Suprapubic skin (tissue), 4 donors: Measurements from ENCODE around the gene PLCE1.

Experiments
- POLR2A ChIP-seq, 2 donors: fragments of 450-650 bp; IDR thresholded peaks; one replicate each; pipeline ENCODE4 v1.6.1; 2017; ENCODE audit warnings: antibody characterized with exemption in 2 of 2, mild to moderate bottlenecking in 2 of 2, moderate library complexity in 2 of 2
- POLR2AphosphoS5 ChIP-seq, 3 donors: sonication (generic); formaldehyde crosslinking; IDR thresholded peaks; one replicate each; pipeline ENCODE4 v1.6.1; 2017; ENCODE audit warnings: antibody characterized with exemption in 3 of 3
- TF ChIP-seq, protein P1 (sequence below), 2 donors: fragments of 200-600 bp in 1 of 2; fragments of 450-650 bp in 1 of 2; sonication (generic) in 1 of 2; IDR thresholded peaks; one replicate each; pipeline ENCODE4 v1.5.1; 2016 to 2019; ENCODE audit warnings: antibody characterized with exemption in 2 of 2, mild to moderate bottlenecking in 1 of 2, moderate library complexity in 1 of 2

DNA sequence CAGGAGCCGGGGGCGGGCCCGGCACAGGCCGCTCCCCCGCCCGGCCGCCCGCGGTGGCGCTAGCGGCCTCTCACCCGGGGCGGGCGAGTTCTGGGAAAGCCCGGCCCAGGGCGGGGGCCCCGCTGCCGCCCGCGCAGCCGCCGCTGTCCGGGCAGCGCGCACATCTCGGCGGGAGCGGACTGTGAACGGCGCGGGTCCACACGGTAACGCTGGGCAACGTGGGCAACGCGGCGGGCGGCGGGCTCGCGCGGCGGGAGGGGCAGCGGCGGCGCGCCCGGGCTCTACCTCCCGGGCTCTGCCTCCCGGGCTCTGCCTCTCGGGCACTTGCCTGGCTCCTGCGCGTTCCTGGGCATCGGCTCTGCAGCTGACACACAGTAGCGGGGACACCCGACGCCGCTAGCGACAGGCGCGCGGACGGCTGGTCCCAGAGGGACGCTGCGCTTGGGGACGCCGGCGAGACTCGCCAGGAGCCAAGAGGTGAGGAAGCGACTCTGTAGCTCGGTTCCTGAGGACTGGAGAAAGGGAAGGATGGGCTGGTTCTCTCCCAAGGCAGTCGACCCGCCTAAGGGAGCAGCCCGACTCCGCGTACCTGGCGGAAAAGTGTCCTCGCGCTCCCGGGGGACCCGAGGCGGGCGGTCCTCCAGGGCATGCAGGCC is at the start of gene PLCE1:
- TF ChIP-seq, protein P1, sequence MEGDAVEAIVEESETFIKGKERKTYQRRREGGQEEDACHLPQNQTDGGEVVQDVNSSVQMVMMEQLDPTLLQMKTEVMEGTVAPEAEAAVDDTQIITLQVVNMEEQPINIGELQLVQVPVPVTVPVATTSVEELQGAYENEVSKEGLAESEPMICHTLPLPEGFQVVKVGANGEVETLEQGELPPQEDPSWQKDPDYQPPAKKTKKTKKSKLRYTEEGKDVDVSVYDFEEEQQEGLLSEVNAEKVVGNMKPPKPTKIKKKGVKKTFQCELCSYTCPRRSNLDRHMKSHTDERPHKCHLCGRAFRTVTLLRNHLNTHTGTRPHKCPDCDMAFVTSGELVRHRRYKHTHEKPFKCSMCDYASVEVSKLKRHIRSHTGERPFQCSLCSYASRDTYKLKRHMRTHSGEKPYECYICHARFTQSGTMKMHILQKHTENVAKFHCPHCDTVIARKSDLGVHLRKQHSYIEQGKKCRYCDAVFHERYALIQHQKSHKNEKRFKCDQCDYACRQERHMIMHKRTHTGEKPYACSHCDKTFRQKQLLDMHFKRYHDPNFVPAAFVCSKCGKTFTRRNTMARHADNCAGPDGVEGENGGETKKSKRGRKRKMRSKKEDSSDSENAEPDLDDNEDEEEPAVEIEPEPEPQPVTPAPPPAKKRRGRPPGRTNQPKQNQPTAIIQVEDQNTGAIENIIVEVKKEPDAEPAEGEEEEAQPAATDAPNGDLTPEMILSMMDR (IDR thresholded peaks at IDR 0.05), result no peak
- TF ChIP-seq POLR2A (IDR thresholded peaks at IDR 0.05), result no peak
- no peak for TF ChIP-seq POLR2AphosphoS5 (IDR thresholded peaks at IDR 0.05)
